H1 (cell line): ENCODE results near the gene CAMSAP1. TPM values are rescaled to one million over a fixed set of nuclear protein-coding genes. Genes with fewer than 3 reads are reported as not detected.

Source experiments
- TEAD4 ChIP-seq: IDR thresholded peaks from 2 replicates; pipeline ENCODE4 v1.6.1; 2012; ENCODE audit warnings: low read depth, low read length, inconsistent platforms, mixed read lengths
- polyA plus RNA-seq, 7 experiments: library from polyadenylated mRNA; depleted of rRNA in 3 of 7; stranded (reverse) in 5 of 7; unstranded in 2 of 7; fragments of >200 nt in 5 of 7; fragments of 200-250 nt in 2 of 7; gene quantifications; 1 replicate in 5 of 7; 2 replicates in 1 of 7; 4 replicates in 1 of 7; pipeline versions ENCODE4 v1.2.1 to v1.2.3, GENCODE V29; 2011 to 2013; ENCODE audit warnings: missing spikeins in 2 of 7, mixed read lengths in 2 of 7
- total RNA-seq: library from RNA; stranded (reverse); fragmentation: NEBNext Ultra II Directional; extraction: Animal tissue kit (Norgen Biotek cat#: 25700); gene quantifications from 2 replicates; pipeline ENCODE4 v1.2.1, GENCODE V29; 2021

CAMSAP1 gene
- total and polyA plus RNA-seq, 2 of the 8 experiments (the other 6 are each of a cell fraction or from before 2014, with no cell fraction given), result 13.4 to 44.0 TPM

DNA sequence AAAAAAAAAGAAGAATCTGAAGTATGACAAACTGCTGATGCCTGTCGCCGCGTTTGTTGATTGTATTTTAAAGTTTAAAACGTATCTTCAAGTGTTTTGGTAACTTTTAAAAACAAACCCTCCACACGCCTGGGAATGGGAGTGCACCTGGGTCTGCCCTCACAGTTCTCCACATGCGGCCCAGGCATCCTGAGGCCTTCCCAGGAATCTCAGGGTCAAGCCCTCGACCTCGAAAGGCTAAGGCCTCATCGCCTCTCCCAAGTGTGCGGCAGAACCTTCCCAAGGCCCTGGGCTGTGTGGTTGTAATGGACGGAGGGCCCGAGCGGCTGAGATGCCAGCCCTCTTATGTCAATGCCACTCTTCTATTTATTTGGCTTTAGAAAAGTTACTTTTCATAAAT lies 94.4 kb downstream of the CAMSAP1 start (continued):
- no peak for TF ChIP-seq TEAD4
- TF ChIP-seq, all 59 proteins: peak for 0
